ENCODE results near the gene SREBF1. TPM values are rescaled to one million over a fixed set of nuclear protein-coding genes. Genes with fewer than 3 reads are reported as not detected.

SREBF1 gene
- total and polyA plus RNA-seq, 10 of the 15 experiments (the other 5 are each of a cell fraction or from before 2014, with no cell fraction given): 1.4 to 84.6 (median 20.4) TPM

DNA sequence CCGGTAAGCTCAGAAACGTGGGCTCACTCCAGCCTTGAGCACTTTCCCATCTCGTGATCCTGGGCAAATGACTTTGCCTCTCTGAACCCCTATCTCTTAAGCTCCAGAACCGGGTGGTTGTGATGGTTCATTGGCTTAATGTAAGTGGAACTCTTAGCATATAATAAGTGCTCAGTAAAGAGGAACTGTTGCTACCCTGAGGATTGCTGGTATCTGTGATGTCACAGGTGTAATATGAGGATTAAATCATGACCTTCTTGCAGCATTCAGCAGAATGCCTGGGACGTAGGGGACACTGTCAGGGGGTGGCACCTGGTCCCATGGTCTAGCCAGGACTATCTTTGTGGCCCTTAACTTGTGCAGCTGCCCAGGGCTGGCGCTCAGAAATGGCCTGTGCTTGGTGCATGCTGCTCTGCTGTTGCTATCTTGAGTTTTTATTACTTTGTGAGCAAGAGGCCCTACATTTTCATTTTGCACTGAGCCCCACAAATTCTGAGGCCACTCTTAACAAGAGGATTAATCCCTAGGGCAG lies 68.8 kb downstream of the SREBF1 start:
- TF ChIP-seq PAX5 (IDR thresholded peaks at IDR 0.05; ENCODE audit: borderline replicate concordance, low read depth, low read length) (no peak), EGR1 (IDR thresholded peaks at IDR 0.05; ENCODE audit: borderline replicate concordance in 1 of 2, low read depth in 2 of 2, low read length in 2 of 2) (no peak), POLR2AphosphoS2 (IDR thresholded peaks at IDR 0.05; ENCODE audit: low read depth, low read length) (no peak), CREB1 (IDR thresholded peaks at IDR 0.05; ENCODE audit: low read depth) (no peak), RB1 (IDR thresholded peaks at IDR 0.05; ENCODE audit: borderline replicate concordance) (no peak)
- TF ChIP-seq, protein P1, sequence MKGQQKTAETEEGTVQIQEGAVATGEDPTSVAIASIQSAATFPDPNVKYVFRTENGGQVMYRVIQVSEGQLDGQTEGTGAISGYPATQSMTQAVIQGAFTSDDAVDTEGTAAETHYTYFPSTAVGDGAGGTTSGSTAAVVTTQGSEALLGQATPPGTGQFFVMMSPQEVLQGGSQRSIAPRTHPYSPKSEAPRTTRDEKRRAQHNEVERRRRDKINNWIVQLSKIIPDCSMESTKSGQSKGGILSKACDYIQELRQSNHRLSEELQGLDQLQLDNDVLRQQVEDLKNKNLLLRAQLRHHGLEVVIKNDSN (IDR thresholded peaks at IDR 0.05; ENCODE audit: borderline replicate concordance, extremely low read length, insufficient read depth, low read depth, low read length): no peak
- TF ChIP-seq, protein P2, sequence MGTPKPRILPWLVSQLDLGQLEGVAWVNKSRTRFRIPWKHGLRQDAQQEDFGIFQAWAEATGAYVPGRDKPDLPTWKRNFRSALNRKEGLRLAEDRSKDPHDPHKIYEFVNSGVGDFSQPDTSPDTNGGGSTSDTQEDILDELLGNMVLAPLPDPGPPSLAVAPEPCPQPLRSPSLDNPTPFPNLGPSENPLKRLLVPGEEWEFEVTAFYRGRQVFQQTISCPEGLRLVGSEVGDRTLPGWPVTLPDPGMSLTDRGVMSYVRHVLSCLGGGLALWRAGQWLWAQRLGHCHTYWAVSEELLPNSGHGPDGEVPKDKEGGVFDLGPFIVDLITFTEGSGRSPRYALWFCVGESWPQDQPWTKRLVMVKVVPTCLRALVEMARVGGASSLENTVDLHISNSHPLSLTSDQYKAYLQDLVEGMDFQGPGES (IDR thresholded peaks at IDR 0.05): no peak
- TF ChIP-seq, protein P3, sequence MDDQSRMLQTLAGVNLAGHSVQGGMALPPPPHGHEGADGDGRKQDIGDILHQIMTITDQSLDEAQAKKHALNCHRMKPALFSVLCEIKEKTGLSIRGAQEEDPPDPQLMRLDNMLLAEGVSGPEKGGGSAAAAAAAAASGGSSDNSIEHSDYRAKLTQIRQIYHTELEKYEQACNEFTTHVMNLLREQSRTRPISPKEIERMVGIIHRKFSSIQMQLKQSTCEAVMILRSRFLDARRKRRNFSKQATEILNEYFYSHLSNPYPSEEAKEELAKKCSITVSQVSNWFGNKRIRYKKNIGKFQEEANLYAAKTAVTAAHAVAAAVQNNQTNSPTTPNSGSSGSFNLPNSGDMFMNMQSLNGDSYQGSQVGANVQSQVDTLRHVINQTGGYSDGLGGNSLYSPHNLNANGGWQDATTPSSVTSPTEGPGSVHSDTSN (IDR thresholded peaks at IDR 0.05; ENCODE audit: insufficient replicate concordance, low read depth, low read length): no peak
- TF ChIP-seq, protein P4, sequence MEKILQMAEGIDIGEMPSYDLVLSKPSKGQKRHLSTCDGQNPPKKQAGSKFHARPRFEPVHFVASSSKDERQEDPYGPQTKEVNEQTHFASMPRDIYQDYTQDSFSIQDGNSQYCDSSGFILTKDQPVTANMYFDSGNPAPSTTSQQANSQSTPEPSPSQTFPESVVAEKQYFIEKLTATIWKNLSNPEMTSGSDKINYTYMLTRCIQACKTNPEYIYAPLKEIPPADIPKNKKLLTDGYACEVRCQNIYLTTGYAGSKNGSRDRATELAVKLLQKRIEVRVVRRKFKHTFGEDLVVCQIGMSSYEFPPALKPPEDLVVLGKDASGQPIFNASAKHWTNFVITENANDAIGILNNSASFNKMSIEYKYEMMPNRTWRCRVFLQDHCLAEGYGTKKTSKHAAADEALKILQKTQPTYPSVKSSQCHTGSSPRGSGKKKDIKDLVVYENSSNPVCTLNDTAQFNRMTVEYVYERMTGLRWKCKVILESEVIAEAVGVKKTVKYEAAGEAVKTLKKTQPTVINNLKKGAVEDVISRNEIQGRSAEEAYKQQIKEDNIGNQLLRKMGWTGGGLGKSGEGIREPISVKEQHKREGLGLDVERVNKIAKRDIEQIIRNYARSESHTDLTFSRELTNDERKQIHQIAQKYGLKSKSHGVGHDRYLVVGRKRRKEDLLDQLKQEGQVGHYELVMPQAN (conservative IDR thresholded peaks at IDR 0.05): no peak
- TF ChIP-seq, protein P5, sequence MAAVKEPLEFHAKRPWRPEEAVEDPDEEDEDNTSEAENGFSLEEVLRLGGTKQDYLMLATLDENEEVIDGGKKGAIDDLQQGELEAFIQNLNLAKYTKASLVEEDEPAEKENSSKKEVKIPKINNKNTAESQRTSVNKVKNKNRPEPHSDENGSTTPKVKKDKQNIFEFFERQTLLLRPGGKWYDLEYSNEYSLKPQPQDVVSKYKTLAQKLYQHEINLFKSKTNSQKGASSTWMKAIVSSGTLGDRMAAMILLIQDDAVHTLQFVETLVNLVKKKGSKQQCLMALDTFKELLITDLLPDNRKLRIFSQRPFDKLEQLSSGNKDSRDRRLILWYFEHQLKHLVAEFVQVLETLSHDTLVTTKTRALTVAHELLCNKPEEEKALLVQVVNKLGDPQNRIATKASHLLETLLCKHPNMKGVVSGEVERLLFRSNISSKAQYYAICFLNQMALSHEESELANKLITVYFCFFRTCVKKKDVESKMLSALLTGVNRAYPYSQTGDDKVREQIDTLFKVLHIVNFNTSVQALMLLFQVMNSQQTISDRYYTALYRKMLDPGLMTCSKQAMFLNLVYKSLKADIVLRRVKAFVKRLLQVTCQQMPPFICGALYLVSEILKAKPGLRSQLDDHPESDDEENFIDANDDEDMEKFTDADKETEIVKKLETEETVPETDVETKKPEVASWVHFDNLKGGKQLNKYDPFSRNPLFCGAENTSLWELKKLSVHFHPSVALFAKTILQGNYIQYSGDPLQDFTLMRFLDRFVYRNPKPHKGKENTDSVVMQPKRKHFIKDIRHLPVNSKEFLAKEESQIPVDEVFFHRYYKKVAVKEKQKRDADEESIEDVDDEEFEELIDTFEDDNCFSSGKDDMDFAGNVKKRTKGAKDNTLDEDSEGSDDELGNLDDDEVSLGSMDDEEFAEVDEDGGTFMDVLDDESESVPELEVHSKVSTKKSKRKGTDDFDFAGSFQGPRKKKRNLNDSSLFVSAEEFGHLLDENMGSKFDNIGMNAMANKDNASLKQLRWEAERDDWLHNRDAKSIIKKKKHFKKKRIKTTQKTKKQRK (IDR thresholded peaks at IDR 0.05; ENCODE audit: low read depth, low read length): no peak
- ChIA-PET RAD21 (ENCODE audit: unreplicated experiment) (interaction anchor here (0.6 kb wide), 1 partner anchor 265 kb away, joined by 4 read pairs; no protein-coding TSS in a partner anchor), POLR2A (no interaction called here), CTCF (interaction anchor here (1.0 kb wide), 1 partner anchor 151 kb away, joined by 4 read pairs; no protein-coding TSS in a partner anchor), SMC1A (ENCODE audit: uncharacterized antibody, unreplicated experiment) (interaction anchor here (0.6 kb wide), 1 partner anchor 251 kb away, joined by 3 read pairs; no protein-coding TSS in a partner anchor)
- Histone ChIP-seq H3K79me2 (ENCODE audit: control insufficient read depth, insufficient read depth, low read length) (no peaks in the 10 kb centered on the region; the same call in 1 of the 2 replicates), H3K4me3 (no peak overlapping the region), H3K9me3 (replicated peaks; ENCODE audit: control insufficient read depth, insufficient read depth, low read length) (no peaks in the 10 kb centered on the region), H3K27me3 (replicated peaks in 1 of 2; ENCODE audit: control insufficient read depth in 2 of 2, insufficient read depth in 2 of 2, low read length in 1 of 2) (no peaks in the 10 kb centered on the region), H3K9ac (ENCODE audit: control insufficient read depth, insufficient read depth, low read length) (no peak overlapping the region), H2AFZ (ENCODE audit: control insufficient read depth, low read depth, low read length) (no peak overlapping the region), H3K4me1 (ENCODE audit: control insufficient read depth, insufficient read depth, low read length) (peaks cover 20% of the 10 kb centered on the region), H3K4me2 (ENCODE audit: control insufficient read depth, insufficient read depth) (no peak overlapping the region), H3K27ac (ENCODE audit: control insufficient read depth, insufficient read depth) (no peak overlapping the region), H3K36me3 (ENCODE audit: control insufficient read depth in 2 of 2, insufficient read depth in 2 of 2, low read length in 1 of 2) (peaks cover 0 to 9% of the 10 kb centered on the region in 2 experiments; a peak in 2 of 4 replicates), H4K20me1 (ENCODE audit: control insufficient read depth, insufficient read depth) (no peaks in the 10 kb centered on the region; the same call in 1 of the 2 replicates)
- WGBS (ENCODE audit: insufficient coverage, insufficient replicate concordance, low lambda C conversion rate, missing lambda C conversion rate): 80% methylated on average over 6 of the region's 6 CpGs
- no peak for DNase-seq (ENCODE audit: low read depth, low spot score)
- in situ Hi-C loops (cut with MboI): no loop called here
- no TSS peak for BruUV-seq (replicated peaks)
- no peak for ATAC-seq
- intact Hi-C loops (cut with micrococcal nuclease; ENCODE audit: unreplicated experiment): no loop called here
- FAIRE-seq: no peak

Data from GM12878 (cell line).